HG03103 (cell line): ENCODE measurements around the gene SFTPA2.
"Not testable (repeated sequence)": the region's sequence is repeated elsewhere in the genome, so short reads cannot be mapped to it uniquely, and the experiment has no call there.

Experiments used
- ATAC-seq: cut with Tn5 transposase; IDR thresholded peaks from one replicate; pipeline ENCODE4 v1.9.1; 2021; ENCODE audit warnings: low read depth; ENCODE audit not compliant: unreplicated experiment

Gene SFTPA2

GRCh38 chr10:79516532-79517205 is 43.5 kb downstream of the SFTPA2 start:
- not testable (repeated sequence) for ATAC-seq

- ATAC-seq: not testable (repeated sequence)
Measured at GRCh38 chr10:79511891-79512583, 48.2 kb downstream of the SFTPA2 start, which contains the start of gene EIF5AL1. TSS of gene EIF5AL1 (plus strand) at chr10:79512533. CDS start at chr10:79512650, 117 bp downstream.

GRCh38 chr10:79509934-79510508 is 50.2 kb downstream of the SFTPA2 start:
- ATAC-seq: not testable (repeated sequence)

GRCh38 chr10:79509306-79509933 is 50.8 kb downstream of the SFTPA2 start:
- not testable (repeated sequence) for ATAC-seq

- ATAC-seq: not testable (repeated sequence)
Measured at GRCh38 chr10:79508245-79508644, 52.0 kb downstream of the SFTPA2 start.

- no peak for ATAC-seq
Measured at GRCh38 chr10:79507440-79508167, 52.6 kb downstream of the SFTPA2 start.
